Duodenal mucosa (tissue), 2 donors: ENCODE measurements around the gene EPHA2.

Experiments used
- H3K27ac ChIP-seq: one replicate; pipeline ENCODE4 v1.7.0; 2013; ENCODE audit warnings: low read depth, low read length
- H3K27me3 ChIP-seq, 2 donors: one replicate each; pipeline ENCODE4 v1.7.0; 2013; ENCODE audit warnings: low read length in 2 of 2, control low read depth in 1 of 2; ENCODE audit not compliant: insufficient read depth in 2 of 2, control insufficient read depth in 1 of 2
- H3K36me3 ChIP-seq, 2 donors: one replicate each; pipeline ENCODE4 v1.7.0; 2013; ENCODE audit warnings: low read length in 2 of 2, control low read depth in 1 of 2; ENCODE audit not compliant: insufficient read depth in 2 of 2, control insufficient read depth in 1 of 2
- H3K4me1 ChIP-seq, 2 donors: one replicate each; pipeline ENCODE4 v1.7.0; 2013; ENCODE audit warnings: low read length in 2 of 2, control low read depth in 1 of 2; ENCODE audit not compliant: insufficient read depth in 2 of 2, control insufficient read depth in 1 of 2
- H3K4me3 ChIP-seq, 2 donors: one replicate each; pipeline ENCODE4 v1.7.0; 2013; ENCODE audit warnings: low read length in 2 of 2, low read depth in 1 of 2
- H3K9ac ChIP-seq, 2 donors: one replicate each; pipeline ENCODE4 v1.7.0; 2013; ENCODE audit warnings: low read length in 2 of 2, low read depth in 1 of 2
- H3K9me3 ChIP-seq, 2 donors: one replicate each; pipeline ENCODE4 v1.7.0; 2013; ENCODE audit warnings: low read length in 2 of 2, control low read depth in 1 of 2; ENCODE audit not compliant: control insufficient read depth in 1 of 2

Gene EPHA2

GRCh38 chr1:16175610-16176553, 20.0 kb upstream of the EPHA2 start:
- no peak overlapping the region for H3K4me3 ChIP-seq

GRCh38 chr1:16174886-16175598, 19.2 kb upstream of the EPHA2 start:
- Histone ChIP-seq H3K27ac (no peak overlapping the region), H3K27me3 (no peaks in the 10 kb centered on the region), H3K9me3 (no peaks in the 10 kb centered on the region), H3K4me1 (peaks cover 66 to 75% of the 10 kb centered on the region in 2 donors), H3K36me3 (no peaks in the 10 kb centered on the region), H3K9ac (peak overlapping the region in 1 of 2 donors; percentile 16), H3K4me3 (no peak overlapping the region)

More at GRCh38 chr1:16175610-16176553, 20.0 kb upstream of the EPHA2 start:
- peak overlapping the region; percentile 77 for H3K27ac ChIP-seq
- no peaks in the 10 kb centered on the region for H3K27me3 ChIP-seq
- no peaks in the 10 kb centered on the region for H3K36me3 ChIP-seq
- H3K4me1 ChIP-seq: peaks cover 66 to 75% of the 10 kb centered on the region in 2 donors
- H3K9me3 ChIP-seq: no peaks in the 10 kb centered on the region
- H3K9ac ChIP-seq: peak overlapping the region; percentile 32 to 37

- no peak overlapping the region for H3K4me3 ChIP-seq
- no peak overlapping the region for H3K27ac ChIP-seq
- peak overlapping the region; percentile 54 to 57 for H3K9ac ChIP-seq
- no peaks in the 10 kb centered on the region for H3K27me3 ChIP-seq
- H3K4me1 ChIP-seq: peaks cover 66 to 75% of the 10 kb centered on the region in 2 donors
- no peaks in the 10 kb centered on the region for H3K36me3 ChIP-seq
- H3K9me3 ChIP-seq: no peaks in the 10 kb centered on the region
Observed at GRCh38 chr1:16174261-16174868, 18.5 kb upstream of the EPHA2 start.

DNA sequence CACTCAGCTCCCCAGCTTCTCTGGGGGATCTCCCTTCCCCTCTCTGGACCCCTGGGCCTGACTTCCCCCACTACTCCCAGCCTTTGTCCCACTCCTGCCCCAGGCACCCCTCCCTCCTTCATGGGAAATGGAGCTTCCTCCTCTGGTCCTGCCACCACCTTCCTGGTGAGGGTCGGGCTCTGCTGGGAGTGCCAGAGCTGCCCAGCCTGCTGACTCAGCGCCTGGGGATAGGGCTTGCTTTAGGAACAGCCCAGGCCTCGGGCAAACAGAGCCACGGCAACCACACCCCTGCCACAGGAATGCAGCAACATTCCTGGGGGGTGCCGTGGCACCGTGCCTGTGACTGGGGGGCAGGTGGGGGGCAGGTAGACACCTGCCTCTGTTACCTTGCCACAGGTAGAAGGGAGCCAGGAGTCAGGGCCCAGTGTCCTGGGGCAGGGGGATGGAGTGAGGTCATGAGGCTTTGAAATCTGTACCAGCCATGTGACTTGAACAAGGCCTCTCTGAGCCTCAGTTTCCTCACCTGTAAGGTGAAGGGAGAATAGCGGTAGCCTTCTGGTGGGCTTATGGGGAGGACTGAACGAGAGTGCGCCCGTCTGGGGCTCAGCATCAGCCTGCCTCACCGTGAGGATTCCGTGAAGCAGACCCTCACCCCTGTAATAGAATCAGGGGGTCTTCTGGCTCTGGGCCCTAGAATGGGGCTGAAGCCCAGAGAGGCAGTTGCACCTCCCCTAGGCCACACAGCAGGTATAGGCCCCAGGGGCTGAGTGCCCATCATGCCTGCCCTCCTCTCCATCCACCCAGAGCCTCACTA, 17.8 kb upstream of the EPHA2 start:
- H3K9me3 ChIP-seq: no peaks in the 10 kb centered on the region
- peak overlapping the region; percentile 54 to 57 for H3K9ac ChIP-seq
- no peaks in the 10 kb centered on the region for H3K27me3 ChIP-seq
- H3K4me3 ChIP-seq: peak overlapping the region in 1 of 2 donors; percentile 27
- peaks cover 59 to 72% of the 10 kb centered on the region in 2 donors for H3K4me1 ChIP-seq
- H3K36me3 ChIP-seq: no peaks in the 10 kb centered on the region
- peak overlapping the region; percentile 84 for H3K27ac ChIP-seq

GRCh38 chr1:16172964-16173446, 17.1 kb upstream of the EPHA2 start:
- peak overlapping the region; percentile 54 to 55 for H3K9ac ChIP-seq

DNA sequence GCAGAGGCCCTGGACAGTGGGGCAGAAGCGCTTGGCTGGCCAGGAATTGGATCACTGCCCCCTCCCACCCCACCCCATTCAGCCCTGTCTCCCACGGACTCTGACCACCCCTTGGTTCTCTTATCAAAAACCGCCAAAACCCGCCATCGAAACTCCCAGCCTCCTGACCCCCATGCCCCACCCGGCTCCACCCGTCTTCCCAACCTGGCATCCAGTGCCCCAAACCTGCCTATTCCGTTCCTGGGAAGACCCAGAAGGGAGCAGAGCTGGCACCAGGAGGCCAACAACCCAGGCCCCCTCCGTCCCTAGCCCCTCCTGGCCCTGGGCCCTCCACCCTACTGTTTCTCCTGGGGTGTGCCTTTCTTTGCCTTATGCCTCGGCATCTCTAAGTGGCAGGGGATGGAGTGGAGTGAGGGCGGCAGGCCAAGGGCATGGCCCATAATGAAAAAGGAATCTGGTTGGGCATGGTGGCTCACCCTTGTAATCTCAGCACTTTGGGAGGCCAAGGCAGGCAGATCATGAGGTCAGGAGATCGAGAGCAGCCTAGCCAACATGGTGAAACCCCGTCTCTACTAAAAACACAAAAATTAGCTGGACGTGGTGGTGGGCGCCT, 16.5 kb upstream of the EPHA2 start:
- Histone ChIP-seq H3K9ac (peak overlapping the region in 1 of 2 donors; percentile 54), H3K4me1 (peaks cover 55 to 63% of the 10 kb centered on the region in 2 donors), H3K27me3 (no peaks in the 10 kb centered on the region), H3K9me3 (no peaks in the 10 kb centered on the region), H3K4me3 (no peak overlapping the region), H3K27ac (no peak overlapping the region), H3K36me3 (no peaks in the 10 kb centered on the region)

More at GRCh38 chr1:16172964-16173446, 17.1 kb upstream of the EPHA2 start:
- peak overlapping the region; percentile 84 for H3K27ac ChIP-seq
- no peaks in the 10 kb centered on the region for H3K9me3 ChIP-seq
- peaks cover 58 to 70% of the 10 kb centered on the region in 2 donors for H3K4me1 ChIP-seq
- no peaks in the 10 kb centered on the region for H3K36me3 ChIP-seq
- H3K4me3 ChIP-seq: peak overlapping the region in 1 of 2 donors; percentile 27
- H3K27me3 ChIP-seq: no peaks in the 10 kb centered on the region

DNA sequence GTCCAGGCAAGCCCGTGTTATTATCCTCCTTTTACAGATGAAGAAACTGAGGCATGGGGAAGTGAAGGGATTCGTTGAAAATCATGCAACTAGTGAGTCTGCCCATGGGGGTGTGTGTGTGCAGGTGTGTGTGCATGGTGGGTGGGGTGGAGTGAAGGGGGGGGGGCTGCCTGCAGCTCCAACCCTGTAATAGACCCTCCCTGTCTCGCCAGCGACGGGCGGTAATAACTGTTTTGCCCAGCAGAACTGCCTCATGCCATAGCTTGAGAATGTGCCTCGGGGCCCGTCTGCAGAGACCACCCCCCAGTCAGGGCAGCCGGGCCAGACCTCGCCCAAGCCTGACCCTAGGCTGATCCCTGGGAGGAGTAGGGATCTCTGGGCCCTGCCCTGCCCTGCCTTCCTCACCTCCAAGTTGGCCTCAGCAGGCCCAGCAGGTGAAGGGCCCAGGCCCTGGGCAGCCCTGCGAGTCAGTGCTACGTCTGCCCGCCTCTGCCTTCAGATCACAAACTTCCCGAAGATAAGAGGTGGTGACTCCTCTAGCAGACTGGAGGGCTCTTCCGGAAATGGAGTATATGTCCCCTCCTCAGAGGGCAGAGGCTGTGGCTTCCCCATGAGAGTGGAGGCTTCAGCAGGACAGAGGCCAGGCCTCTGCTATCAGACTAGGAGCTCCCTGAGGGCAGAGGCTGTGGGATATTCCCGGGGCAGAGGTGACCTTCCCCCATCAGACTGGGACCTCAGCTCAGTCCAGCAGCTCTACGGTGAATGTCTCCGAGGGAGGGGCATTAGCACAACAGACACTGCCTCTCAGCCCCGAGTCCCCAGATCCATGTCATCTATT, 15.7 kb upstream of the EPHA2 start:
- Histone ChIP-seq H3K4me3 (no peak overlapping the region), H3K9me3 (no peaks in the 10 kb centered on the region), H3K27me3 (no peaks in the 10 kb centered on the region), H3K36me3 (no peaks in the 10 kb centered on the region), H3K9ac (peak overlapping the region; percentile 6 to 25), H3K4me1 (peaks cover 49 to 55% of the 10 kb centered on the region in 2 donors), H3K27ac (no peak overlapping the region)

GRCh38 chr1:16170283-16170673, 14.4 kb upstream of the EPHA2 start:
- H3K27me3 ChIP-seq: no peaks in the 10 kb centered on the region
- H3K9ac ChIP-seq: no peak overlapping the region
- no peaks in the 10 kb centered on the region for H3K36me3 ChIP-seq
- no peak overlapping the region for H3K4me3 ChIP-seq
- H3K4me1 ChIP-seq: peaks cover 42 to 43% of the 10 kb centered on the region in 2 donors
- H3K9me3 ChIP-seq: no peaks in the 10 kb centered on the region
- H3K27ac ChIP-seq: no peak overlapping the region
